GM19043 (cell line): ENCODE measurements around the gene NEK3.
"Not testable (repeated sequence)": the region's sequence is repeated elsewhere in the genome, so short reads cannot be mapped to it uniquely, and the experiment has no call there.

Source experiments
- ATAC-seq: cut with Tn5 transposase; IDR thresholded peaks from one replicate; pipeline ENCODE4 v1.9.1; 2021; ENCODE audit warnings: low read depth; ENCODE audit not compliant: unreplicated experiment

NEK3 gene, protein sequence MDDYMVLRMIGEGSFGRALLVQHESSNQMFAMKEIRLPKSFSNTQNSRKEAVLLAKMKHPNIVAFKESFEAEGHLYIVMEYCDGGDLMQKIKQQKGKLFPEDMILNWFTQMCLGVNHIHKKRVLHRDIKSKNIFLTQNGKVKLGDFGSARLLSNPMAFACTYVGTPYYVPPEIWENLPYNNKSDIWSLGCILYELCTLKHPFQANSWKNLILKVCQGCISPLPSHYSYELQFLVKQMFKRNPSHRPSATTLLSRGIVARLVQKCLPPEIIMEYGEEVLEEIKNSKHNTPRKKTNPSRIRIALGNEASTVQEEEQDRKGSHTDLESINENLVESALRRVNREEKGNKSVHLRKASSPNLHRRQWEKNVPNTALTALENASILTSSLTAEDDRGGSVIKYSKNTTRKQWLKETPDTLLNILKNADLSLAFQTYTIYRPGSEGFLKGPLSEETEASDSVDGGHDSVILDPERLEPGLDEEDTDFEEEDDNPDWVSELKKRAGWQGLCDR

DNA sequence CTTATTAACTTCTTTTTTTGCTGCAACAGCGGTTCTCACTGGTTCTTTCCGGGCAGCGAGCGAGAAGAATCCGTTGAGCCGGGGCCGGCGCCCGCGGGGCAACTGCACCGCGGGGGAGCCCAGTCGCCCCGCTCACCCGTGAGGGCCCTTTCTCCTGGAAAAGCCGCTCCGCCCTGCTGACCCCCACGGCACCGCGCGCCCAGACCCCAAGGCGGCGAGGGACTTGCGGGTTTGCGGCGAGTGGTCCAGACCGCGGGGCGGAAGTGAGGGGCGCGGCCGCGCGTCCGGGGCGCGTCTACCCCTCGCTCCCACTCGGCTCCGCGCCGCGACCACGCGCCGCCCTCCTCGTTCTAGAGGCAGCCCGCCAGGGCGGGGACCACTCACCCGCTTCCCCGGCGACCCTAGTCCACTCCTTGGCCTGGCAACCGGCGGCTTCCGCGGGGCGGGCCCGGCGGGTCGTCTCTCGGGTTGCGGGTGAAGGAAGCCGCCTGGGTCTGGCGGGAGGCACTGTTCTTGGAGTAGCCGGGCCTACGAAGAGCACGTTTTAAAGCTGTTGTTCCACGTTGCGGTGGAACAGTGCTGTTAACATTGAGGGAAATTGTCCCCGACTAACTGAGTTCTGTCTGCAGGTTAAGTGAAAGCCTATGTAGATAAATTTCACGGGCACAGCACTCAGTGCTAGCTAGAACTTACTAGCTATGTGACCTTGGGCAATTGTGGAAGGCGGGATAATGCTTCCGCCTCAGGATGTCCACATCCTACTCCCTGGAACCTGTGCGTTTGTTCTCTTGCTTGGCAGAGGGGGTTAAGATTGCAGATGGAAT is at the start of gene NEK3:
Gene NEK3, minus strand, starts transcription at position 439 of the 824 bp plus-strand sequence. CDS start 3,406 bp downstream, outside the sequence.
- peak; percentile 65 for ATAC-seq

DNA sequence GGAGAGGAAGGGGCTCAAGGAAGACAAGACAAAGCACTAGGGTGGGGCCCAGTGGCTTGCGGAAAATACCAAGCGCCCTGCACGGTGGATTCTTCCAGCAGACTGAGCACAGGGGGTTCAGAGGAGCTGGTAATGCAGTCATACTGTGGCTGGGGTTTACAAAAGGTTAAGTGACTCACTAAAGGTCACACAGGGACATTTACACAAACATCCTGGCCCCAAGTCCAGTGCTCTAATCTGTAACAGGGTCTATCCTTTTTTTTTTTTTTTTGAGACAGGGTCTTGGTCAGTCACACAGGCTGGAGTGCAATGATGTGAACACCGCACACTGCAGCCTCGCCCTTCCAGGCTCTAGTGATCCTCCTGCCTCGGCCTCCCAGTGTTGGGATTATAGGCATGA is 49.0 kb upstream of the NEK3 start:
- not testable (repeated sequence) for ATAC-seq

DNA sequence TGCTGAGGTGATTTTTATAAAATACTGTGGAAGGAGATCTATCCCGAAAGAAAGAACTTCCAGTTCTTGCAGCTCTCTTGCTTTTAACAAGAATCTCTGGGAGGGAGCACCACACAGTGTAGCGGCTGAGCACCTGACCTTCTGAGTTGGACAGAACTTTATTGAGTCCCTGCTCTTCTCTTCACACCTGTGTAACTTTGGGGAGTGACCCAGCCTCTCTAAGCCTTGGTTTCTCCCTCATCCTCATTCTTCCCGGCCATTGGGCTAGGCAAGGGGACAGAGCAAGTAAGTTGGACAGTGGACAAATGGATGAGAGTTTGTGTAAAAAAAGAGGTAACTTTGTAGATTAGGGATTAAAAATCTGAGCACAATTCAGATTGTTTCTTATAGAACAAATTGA is 48.5 kb upstream of the NEK3 start:
- not testable (repeated sequence) for ATAC-seq

DNA sequence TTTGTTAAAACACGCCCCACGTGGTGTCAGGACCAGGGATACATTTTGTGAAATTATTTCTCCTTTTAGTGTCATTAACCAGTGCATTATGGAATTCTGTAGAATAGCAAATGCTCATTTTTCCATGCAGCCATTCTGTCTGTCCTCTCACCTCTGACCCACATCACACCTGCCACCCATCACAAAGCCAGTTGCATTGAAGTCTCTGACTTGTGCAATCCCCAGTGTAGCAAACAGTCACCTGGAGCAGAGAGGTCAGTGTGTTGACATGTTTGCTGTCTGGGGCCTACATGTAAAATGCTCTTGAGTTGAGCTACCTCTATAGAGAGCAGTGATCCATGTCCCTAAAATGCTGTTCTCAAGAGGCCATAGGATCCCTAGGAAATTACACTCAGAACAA is 47.9 kb upstream of the NEK3 start:
- not testable (repeated sequence) for ATAC-seq

DNA sequence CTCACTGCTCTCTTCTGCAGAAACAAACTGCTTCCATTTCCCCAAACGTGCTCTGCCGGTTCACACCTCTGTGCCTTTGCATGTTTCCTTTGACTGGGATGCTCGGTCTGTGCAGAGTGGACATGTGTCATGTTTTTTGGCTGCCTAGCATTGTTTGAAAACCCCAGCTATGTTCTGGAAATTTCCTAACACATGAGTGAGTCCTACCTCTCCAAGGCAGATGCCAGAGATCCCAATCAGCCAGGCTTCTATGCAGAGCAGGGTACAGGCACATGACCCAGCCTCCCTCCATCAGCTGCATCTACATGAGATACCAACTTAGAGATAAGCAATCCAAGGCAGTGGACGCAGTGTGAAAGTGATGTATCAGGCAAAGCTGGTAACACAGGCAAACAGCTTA is 45.1 kb upstream of the NEK3 start:
- not testable (repeated sequence) for ATAC-seq

DNA sequence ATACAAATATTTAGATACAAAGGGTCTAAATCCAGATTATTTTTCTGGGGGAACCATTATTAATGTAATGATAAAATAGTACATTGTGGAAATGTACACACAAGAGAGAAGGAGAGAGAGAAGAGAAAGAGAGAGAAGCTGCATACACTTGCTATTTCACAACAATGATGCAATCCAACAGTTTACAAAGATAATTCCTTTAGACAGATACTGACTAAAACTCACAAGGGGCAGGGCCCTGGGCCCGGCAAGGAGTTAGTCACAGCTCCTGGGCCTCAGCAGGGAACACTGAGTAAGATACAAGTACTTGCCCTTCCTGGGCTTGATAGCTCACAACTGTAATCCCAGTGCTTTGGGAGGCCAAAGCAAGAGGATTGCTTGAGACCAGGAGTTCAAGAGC is 44.5 kb upstream of the NEK3 start:
- not testable (repeated sequence) for ATAC-seq

DNA sequence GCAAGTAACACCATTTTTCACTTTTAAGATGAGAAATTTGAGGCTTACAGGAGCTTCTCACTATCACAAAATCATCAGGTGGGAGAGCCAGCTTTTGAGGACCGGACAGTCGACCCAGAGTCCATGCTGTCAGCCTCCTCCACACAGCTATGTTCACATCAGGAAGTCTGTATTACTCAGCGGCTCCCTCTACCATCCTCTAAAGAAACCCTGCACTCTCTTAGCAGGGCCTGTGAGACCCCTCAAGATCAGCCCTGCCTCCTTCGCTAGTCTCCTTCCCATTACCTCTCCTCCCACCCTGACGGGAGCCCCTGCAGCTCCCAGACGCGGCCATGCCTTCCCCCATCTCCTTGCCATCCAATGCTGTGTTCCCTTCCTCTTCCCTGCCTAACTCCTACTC is 43.1 kb upstream of the NEK3 start:
- ATAC-seq, result not testable (repeated sequence)

DNA sequence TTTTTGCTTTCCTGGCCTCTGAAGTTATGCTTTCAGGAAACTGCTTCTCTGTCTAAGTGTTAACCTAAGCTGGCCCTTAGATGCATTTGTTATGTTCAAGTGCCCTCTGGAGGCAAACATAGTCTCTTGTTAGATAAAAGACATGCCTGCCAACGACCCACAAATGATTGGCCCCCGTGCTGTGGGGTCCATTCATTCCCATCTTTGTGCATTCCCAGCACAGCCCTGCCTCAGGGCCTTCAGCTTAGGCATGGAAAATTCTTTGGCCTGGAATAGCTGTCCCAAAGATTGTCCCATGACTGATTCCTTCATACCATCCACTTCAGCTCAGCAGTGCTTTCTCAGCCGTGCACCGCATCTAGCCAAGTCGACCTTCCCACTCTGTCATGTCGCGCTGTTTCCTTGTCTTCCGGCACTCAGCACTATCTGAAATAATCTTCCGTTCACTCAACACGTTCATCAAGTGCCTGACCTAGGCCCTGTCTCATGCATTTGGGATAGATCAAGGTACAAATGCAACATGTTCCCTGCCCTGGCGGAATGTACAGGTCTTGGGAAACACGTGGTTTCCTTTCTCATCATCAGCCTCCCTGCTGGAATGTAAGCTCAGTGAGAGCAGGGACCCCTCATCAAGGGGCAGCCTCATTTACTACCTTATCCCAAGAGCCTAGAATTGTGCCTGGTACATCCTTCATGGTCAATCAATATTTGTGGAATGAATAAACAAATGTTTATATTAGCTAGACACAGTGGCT is 42.2 kb upstream of the NEK3 start:
- not testable (repeated sequence) for ATAC-seq

DNA sequence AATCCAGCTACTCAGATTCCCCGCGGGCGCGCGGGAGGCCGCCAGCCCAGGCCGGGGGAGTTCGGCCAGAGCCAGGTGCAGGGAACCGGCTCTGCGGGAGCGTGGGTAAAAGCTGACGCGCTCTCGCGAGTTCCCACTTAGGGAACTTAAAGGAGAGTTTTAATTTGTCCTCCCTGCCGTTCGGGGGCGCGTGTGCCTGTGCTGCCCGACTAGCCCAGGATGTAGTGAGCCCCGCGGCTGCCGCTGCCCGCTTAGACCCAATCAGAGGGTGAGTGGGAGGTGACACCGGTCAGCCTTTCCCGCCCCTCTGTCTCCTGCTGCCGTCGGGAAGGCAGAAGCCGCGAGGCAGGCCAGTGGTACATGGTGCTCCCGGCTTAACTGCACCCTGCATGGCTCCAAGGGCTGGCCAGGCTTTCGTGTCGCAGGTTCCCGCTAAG is 36.0 kb upstream of the NEK3 start:
- ATAC-seq, result peak; percentile 71

DNA sequence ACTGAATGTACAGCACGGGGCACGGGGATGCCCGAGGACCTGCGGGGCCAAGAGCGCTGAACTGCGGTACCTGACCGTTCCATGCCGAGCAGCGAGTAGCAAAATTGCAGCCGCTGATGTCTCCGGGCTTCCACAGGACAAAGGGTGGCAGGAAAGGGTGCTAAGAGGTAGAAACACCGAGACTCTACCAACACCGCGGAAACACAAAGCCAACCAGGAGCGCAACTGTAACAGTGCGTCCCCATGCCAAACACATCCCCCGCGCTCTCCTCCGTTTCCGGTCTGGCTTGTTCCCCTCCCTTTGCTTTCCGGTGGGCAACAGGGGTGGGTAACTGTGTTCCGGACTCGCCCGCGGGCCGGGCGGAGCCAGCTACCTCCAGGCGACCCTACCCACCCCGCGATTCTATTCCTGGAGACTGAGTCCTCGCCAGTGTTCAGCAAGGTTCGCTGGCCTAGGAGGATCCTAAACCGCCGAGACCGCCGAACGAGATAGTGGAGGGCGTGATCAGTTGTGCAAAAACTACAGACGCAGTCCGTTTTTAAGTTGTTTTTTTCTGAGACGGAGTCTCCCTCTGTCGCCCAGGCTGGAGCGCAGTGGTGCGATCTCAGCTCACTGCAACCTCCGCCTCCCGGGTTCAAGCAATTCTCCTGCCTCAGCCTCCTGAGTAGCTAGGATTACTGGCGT is 34.9 kb upstream of the NEK3 start:
- peak; percentile 74 for ATAC-seq

DNA sequence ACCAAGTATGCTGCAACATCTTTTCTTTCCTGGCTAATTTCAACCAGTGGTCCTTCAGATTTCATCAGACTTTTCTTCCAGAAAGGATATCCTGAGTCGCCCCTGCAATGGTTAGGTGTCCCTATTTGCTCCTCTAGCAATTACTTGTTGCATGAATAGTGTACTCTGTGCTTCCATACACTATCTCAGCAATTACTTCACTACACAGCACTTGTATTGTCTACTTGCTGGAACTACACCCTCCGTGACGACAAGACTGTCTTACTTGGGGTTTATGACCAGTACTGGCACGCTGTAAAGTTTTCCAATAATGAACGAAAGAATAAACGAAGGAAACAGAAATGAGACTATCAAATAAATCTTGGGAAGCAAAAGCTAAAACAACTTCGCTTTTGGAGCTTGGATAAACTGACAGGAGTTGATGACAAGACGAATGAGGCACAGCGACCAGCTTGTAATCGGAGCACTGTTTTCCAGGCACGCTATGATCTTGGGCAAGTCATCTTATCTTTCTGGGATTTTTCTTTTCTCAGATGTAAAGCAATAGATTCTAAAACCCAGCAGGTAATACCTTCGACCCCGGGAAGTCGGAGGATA is 34.3 kb upstream of the NEK3 start:
- not testable (repeated sequence) for ATAC-seq

DNA sequence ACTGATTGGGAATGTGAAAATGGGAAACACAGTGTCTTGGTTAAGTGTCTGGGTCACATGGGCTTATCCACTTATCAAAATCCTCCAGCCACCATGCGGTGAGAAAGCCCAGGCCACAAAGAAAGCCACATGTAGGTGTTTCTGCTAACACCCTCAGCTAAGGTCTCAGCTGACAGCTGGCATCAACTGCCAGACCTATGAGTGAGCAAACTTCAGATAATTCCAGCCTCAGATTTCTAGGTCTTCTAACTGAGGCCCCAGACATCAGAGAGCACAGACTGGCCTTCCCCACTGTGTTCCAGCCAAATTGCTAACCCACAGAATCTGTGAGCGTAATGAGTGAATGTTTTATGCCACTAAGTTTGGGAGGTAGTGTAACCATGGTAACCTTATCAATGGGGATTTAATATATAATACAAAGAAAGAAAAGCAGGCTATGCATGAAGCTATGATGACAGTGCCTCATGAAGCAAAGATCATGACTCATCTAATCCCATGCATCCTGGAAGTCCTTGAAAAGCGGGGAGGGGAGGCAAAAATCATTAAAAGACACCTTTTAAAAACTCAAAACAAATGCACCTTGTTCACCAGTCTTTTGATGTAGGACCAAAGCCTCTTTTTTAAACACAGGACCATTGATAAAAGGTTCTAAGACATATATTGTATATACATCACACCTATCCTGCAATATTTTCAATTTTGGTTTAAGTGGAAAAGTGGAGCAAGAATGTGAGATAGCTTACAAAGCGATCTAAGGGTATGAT is 28.2 kb upstream of the NEK3 start:
- not testable (repeated sequence) for ATAC-seq

DNA sequence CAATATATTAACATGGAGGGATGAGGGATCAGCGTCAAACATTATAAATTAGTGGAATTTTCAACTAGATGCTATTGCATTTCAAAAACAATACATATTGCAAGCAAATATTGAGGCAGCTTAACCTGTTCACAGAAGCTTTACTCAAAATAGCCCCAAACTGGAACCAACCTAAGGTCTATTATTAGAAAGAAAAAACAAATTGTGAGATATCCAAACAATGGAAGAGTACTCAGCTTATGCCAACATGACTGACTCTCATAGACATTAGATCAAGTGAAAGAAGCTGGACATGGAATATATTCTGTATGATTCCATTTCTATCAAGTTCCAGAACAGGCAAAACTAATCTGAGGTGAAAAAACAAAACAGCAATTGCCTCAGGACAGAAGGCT is 27.6 kb upstream of the NEK3 start:
- ATAC-seq, result no peak

DNA sequence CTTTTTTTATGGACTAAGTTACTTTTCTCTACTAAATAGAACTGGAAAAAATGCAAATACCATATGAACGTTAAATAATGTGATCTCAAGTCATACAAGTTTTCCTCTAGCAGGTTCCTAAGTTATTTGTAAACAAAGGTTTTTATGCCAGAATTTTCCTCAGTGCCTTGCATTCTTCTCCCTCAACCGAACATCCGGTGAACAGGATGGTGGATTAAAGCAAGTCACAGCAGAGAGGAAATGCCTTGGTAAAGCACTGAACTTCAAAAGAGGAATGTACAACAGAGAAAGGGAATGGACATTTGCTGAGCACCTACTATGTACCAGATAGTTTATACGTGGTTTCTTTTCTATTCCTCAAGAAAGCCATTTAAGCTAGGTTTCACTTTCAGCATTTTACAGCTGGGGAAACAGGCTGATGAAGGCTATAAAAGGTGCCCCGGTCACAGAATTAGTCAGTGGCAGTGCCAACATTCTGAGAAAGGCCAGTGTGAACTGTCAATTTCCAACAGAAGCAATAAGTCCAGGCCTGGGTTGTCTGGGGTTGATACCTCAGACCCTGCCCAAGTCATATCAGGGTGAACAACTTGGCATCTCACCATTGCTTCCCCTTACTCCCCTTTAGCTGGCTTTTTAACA is 22.0 kb upstream of the NEK3 start:
- ATAC-seq, result not testable (repeated sequence)

DNA sequence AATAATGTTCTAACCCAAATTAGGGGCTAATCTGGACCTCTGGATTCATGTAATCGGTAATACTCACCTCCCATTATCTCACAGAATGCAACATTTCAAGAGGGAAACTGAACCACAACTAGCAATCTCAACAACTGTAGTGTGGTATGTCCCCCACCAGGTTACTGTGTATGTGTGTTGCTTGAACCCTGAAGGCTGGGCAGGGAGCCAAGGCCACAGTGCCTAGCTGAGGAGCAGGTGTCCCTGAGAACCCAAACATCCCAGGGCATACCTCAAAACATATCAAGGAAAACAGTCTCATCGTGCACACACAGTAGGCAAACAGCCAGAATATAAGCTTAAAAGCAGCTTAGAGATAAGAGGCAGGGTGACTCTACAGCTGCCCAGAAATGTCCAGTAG is 20.5 kb upstream of the NEK3 start:
- no peak for ATAC-seq

DNA sequence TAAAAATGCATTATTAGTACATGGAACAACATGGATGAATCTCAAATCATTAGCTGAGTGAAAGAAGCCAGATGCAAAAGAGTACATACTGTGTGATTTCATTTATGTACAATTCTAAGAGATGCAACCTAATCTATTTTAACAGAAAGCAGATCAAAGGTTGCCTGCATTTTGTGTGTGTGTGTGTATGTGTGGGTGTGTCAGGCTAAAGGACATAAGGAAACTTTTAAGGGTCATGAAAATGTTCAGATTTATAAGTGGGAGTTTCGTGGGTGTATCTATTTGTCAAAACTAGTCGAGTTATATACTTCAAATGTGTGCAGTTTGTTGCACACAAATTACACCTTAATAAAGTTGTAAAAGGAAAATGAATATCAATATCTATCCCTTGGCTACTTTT is 17.9 kb upstream of the NEK3 start:
- ATAC-seq, result no peak

DNA sequence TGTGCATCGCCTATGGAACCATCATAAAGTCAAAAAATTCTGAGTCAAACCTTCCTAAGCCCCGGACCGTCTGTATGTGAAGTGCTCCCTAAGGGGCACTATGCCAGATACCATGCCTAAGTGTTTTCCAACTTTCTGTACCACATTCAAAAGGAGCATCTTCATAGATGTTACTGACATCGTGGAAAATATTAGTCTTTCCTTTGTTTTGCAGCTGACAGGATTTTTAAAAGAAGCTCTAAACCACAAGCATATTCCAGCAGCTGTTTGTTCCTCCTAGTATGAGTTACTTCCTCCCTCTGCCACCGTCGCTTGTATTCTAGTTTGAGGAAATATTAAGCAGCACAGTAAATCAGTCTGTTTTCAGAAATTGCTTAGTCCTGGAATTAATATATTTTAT is 14.6 kb upstream of the NEK3 start:
- not testable (repeated sequence) for ATAC-seq

DNA sequence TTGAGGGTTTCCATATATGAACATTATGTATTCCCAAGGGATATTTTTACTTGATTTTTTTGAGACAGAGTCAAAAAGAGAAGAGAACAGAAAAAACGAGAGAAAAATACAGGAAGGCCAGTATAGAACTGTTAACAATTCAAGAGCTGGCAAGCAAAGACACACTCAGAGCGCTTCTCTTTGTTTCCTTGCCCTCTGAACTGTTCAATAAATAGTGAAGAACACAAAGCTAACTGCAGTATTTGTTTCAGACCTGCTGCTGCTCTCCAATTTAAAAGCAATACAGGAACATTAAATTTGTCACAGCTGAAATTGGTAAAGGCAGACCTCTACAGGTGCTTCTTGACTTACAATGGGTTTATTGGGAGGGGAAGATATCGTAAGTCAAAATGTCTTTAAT is 14.0 kb upstream of the NEK3 start:
- no peak for ATAC-seq
